SU-DHL-6 (cell line): ENCODE results near the gene OSBPL10.

Source experiments
- EZH2phosphoT487 ChIP-seq: fragments of 200-600 bp; sonication (generic), shearing (Covaris generic); conservative IDR thresholded peaks from 2 replicates; pipeline ENCODE4 v1.6.1; 2018; ENCODE audit warnings: mild to moderate bottlenecking, antibody characterized with exemption, low read length, moderate library complexity, mixed read lengths
- TF ChIP-seq, protein P1 (sequence below): fragments of 200-600 bp; sonication (generic); IDR thresholded peaks from one replicate; pipeline ENCODE4 v1.5.1; 2017; ENCODE audit warnings: antibody characterized with exemption, mild to moderate bottlenecking, low read length, moderate library complexity; ENCODE audit not compliant: insufficient read depth, poor library complexity, severe bottlenecking

DNA sequence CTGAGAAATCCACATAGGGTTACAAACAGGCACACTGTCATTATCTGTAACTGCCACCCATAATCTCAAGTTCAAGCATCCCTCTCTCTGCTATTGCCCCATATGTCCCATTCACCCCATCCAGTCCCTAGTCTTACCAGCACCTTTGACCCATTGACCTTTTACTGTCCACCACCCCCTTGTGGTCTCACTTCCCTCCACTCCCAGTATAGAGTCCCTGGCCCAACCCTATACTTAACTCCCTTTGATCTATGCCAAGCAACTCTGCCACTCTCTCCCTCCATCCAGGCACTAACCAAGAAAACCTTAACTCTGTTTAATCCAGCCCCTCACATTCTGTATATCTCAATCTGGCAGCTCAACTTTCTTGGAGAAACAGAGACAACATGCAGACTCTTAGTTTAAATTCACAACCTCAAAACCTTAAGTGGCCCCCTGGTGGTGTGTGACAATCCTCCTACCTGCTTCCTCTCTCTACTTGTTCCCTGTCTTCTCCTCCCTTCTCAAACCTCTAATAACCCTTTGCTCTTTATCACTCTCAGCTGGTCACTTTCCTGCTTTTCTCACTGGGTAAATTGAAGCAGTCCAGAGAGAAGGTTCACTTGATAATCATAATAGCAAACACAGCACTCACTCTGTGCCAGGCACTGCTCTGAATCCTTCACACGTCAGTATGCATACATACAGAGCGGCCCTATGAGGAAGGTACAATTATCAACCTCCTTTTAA lies 285.6 kb downstream of the OSBPL10 start:
- TF ChIP-seq, protein P1, sequence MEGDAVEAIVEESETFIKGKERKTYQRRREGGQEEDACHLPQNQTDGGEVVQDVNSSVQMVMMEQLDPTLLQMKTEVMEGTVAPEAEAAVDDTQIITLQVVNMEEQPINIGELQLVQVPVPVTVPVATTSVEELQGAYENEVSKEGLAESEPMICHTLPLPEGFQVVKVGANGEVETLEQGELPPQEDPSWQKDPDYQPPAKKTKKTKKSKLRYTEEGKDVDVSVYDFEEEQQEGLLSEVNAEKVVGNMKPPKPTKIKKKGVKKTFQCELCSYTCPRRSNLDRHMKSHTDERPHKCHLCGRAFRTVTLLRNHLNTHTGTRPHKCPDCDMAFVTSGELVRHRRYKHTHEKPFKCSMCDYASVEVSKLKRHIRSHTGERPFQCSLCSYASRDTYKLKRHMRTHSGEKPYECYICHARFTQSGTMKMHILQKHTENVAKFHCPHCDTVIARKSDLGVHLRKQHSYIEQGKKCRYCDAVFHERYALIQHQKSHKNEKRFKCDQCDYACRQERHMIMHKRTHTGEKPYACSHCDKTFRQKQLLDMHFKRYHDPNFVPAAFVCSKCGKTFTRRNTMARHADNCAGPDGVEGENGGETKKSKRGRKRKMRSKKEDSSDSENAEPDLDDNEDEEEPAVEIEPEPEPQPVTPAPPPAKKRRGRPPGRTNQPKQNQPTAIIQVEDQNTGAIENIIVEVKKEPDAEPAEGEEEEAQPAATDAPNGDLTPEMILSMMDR: no peak
- no peak for TF ChIP-seq EZH2phosphoT487
